GM21723 (cell line): ENCODE results near the gene GATAD2B.
"Not testable (repeated sequence)": the region's sequence is repeated elsewhere in the genome, so short reads cannot be mapped to it uniquely, and the experiment has no call there.

Experiments used
- ATAC-seq: cut with Tn5 transposase; IDR thresholded peaks from one replicate; pipeline ENCODE4 v1.9.1; 2021; ENCODE audit warnings: mild to moderate bottlenecking, moderate library complexity; ENCODE audit not compliant: unreplicated experiment

GATAD2B gene

GRCh38 chr1:153768316-153769181, 154.2 kb downstream of the GATAD2B start:
- ATAC-seq = no peak

- ATAC-seq = no peak
Measured at GRCh38 chr1:153767519-153767918, 155.3 kb downstream of the GATAD2B start.

DNA sequence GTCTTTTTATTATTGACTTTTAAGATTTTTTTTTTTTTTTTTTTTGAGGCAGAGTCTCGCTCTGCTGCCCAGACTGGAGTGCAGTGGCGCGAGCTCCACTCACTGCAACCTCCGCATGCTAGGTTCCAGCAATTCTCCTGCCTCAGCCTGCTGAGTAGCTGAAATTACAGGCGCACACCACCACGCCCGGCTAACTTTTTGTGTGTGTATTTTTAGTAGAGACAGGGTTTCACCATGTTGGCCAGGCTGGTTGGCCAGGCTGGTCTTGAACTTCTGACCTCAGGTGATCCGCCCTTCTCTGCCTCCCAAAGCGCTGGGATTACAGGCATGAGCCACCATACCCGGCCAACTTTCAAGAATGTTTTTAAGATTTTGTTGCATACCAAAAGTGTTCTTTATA, 156.1 kb downstream of the GATAD2B start:
- not testable (repeated sequence) for ATAC-seq

- ATAC-seq = no peak
Measured at GRCh38 chr1:153764310-153764709, 158.5 kb downstream of the GATAD2B start.

GRCh38 chr1:153763365-153764225, 159.2 kb downstream of the GATAD2B start:
- no peak for ATAC-seq

- no peak for ATAC-seq
Measured at GRCh38 chr1:153760440-153760839, 162.3 kb downstream of the GATAD2B start.
